Activated naive CD4-positive, alpha-beta T cell treated with anti-CD3 and anti-CD28 coated beads, Interleukin-2, amount 50 U/mL, for 72 hours (primary cell): ENCODE measurements around the gene SART1. TPM values are rescaled to one million over a fixed set of nuclear protein-coding genes. Genes with fewer than 3 reads are reported as not detected.
"Not testable (repeated sequence)": the region's sequence is repeated elsewhere in the genome, so short reads cannot be mapped to it uniquely, and the experiment has no call there.

Source experiments
- ATAC-seq, 2 donors: fragments of 150-1000 bp; cut with Tn5 transposase; 2 replicates each; pipeline ENCODE4 v1.10.0; 2021; ENCODE audit warnings: mild to moderate bottlenecking in 2 of 2, moderate library complexity in 2 of 2
- DNase-seq, 2 donors: peaks; one replicate each; pipeline ENCODE4 v3.0.0; 2021 to 2022; ENCODE audit warnings: low spot score in 2 of 2
- H3K27ac Mint-ChIP-seq, 2 donors: one replicate each; pipeline ENCODE4 v1.8.0; 2022; ENCODE audit warnings: mild to moderate bottlenecking in 2 of 2, mixed read lengths in 2 of 2
- H3K36me3 Mint-ChIP-seq, 2 donors: one replicate each; pipeline ENCODE4 v1.8.0; 2022; ENCODE audit warnings: mixed read lengths in 2 of 2
- H3K9me3 Mint-ChIP-seq, 2 donors: one replicate each; pipeline ENCODE4 v1.8.0; 2022; ENCODE audit warnings: mixed read lengths in 2 of 2
- total RNA-seq, 2 donors: library from RNA; stranded (reverse); gene quantifications; one replicate each; pipeline ENCODE4 v1.2.3, GENCODE V29; 2022

SART1 gene
- total RNA-seq, 2 donors from 2014 or later: 53.1 to 60.2 TPM

- Mint-ChIP-seq H3K9me3 (no peaks in the 10 kb centered on the region), H3K27ac (no peak overlapping the region), H3K36me3 (no peaks in the 10 kb centered on the region)
- DNase-seq: no peak
- ATAC-seq: no peak
These were observed 54.6 kb downstream of the SART1 start for GRCh38 chr11:66015936-66016792.

GRCh38 chr11:66016793-66017177, 55.3 kb downstream of the SART1 start:
- ATAC-seq: no peak
- no peak for DNase-seq

GRCh38 chr11:66017321-66017720, 55.8 kb downstream of the SART1 start:
- Mint-ChIP-seq H3K36me3 (no peaks in the 10 kb centered on the region), H3K9me3 (no peaks in the 10 kb centered on the region), H3K27ac (no peak overlapping the region)
- ATAC-seq: no peak
- DNase-seq: no peak

More at GRCh38 chr11:66016793-66017177, 55.3 kb downstream of the SART1 start:
- H3K9me3 Mint-ChIP-seq: no peaks in the 10 kb centered on the region
- no peak overlapping the region for H3K27ac Mint-ChIP-seq
- H3K36me3 Mint-ChIP-seq: no peaks in the 10 kb centered on the region

GRCh38 chr11:66020212-66020611, 58.7 kb downstream of the SART1 start:
- no peaks in the 10 kb centered on the region for H3K36me3 Mint-ChIP-seq
- no peaks in the 10 kb centered on the region for H3K9me3 Mint-ChIP-seq
- H3K27ac Mint-ChIP-seq: peak overlapping the region in 1 of 2 donors; percentile 67
- DNase-seq: no peak
- no peak for ATAC-seq

DNA sequence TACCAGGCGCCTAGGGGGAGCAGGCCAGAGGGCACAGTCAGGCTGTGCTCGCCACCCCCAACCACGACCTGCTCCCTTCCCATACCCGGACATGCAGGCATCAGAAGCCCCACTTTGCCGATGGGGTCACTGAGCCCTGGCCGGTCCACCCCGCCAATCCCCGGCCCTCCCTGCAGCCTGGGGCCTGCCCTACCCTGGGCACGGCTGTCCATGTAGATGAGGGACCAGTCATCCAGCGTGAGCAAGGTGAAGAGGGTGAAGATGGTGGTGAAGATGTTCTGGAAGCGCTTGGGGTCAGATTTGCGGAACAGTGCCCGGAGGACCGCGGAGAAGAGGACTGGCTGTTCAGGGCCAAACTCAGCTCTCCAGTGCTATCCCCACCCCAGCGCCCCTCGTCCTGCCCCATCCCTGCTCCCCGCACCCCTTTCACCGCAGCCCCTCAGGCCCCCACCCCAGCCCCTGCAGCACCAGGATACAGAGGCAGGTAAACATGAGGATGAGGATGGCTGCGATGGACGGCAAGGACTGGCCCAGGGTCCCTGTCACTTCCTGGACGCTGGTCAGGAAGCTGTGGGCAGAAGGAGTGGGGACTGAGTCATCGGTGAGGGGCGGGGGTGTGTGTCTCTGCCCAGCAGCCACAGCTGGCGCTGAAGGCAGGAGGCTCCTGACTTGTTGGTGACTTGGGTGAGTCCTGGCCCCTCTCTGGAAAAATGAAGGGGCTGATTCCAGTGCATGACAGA, 59.3 kb downstream of the SART1 start:
- H3K9me3 Mint-ChIP-seq: no peaks in the 10 kb centered on the region
- DNase-seq (no peak), ATAC-seq (peak in 1 of 2 donors; percentile 74)
- H3K36me3 Mint-ChIP-seq: no peaks in the 10 kb centered on the region
- H3K27ac Mint-ChIP-seq: peak overlapping the region in 1 of 2 donors; percentile 67

- H3K27ac Mint-ChIP-seq: no peak overlapping the region
- peak; percentile 86 to 92 for ATAC-seq
These were observed 61.1 kb downstream of the SART1 start for GRCh38 chr11:66022401-66023185.

DNA sequence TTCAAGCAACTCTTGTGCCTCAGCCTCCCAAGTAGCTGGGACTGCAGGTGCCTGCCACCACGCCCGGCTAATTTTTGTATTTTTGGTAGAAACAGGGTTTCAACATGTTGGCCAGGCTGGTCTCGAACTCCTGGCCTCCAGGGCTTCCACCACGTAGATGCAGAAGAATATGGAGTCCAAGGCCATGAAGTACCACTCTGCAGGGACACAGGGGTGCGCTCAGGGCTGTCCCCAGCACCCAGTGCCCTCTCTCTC, 61.6 kb downstream of the SART1 start:
- H3K36me3 Mint-ChIP-seq: not testable (repeated sequence)

More at GRCh38 chr11:66022401-66023185, 61.1 kb downstream of the SART1 start:
- Mint-ChIP-seq H3K9me3 (no peaks in the 10 kb centered on the region), H3K36me3 (no peaks in the 10 kb centered on the region)
- peak; percentile 81 to 95 for DNase-seq

DNA sequence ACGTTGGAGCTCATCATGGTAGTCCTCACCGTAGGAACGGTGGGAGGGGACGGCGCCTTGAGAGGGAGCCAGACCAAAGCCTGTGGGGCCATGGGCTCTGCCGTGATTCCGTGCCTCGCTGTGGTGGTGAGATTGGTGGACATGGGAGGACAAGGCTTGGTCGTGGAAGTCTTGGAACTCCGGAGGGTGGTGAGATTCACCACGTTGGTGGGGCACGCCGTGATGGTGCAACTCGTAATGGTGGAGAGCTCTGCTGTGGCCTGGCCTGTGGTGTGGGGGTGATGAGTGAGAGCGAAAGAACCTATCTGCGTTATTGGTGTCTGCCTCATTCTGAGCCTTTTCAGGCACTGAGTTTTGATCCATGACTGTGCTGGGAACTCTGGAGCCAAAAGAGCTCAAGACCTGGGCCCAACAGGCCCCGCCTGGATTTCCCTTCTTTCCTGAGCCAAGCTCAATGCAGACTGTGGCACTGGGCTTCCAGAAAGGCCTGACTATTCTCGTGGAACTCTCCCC, 64.5 kb downstream of the SART1 start, which contains the start of gene CATSPER1:
CATSPER1 (minus strand) TSS at position 463 of the 513 bp plus-strand sequence; CDS start at position 363, 100 bp downstream.
- Mint-ChIP-seq H3K36me3 (no peaks in the 10 kb centered on the region), H3K9me3 (no peaks in the 10 kb centered on the region), H3K27ac (no peak within 1 kb of the TSS)
- DNase-seq (no peak), ATAC-seq (no peak)

More for the DNA sequence above, 61.6 kb downstream of the SART1 start:
- not testable (repeated sequence) for ATAC-seq, DNase-seq, H3K9me3 Mint-ChIP-seq, H3K27ac Mint-ChIP-seq

Other genes with a start within 250 kb of the SART1 start
- gene KAT5, start 249.5 kb upstream of the SART1 start, total RNA-seq: 100 to 1,000 TPM in 1 of 2 donors, 10 to 100 TPM in 1; 61.4 to 106 TPM
- gene RNASEH2C, start 240.9 kb upstream of the SART1 start, total RNA-seq: 10 to 100 TPM; 40.9 to 93.0 TPM
- gene AP5B1, start 180.8 kb upstream of the SART1 start, total RNA-seq: 10 to 100 TPM; 10.6 to 25.9 TPM
- 1 to 10 TPM in 1 of 2 donors, not detected in 1; 1.6 TPM for gene OVOL1, start 174.7 kb upstream of the SART1 start, total RNA-seq
- gene SNX32, start 127.8 kb upstream of the SART1 start, total RNA-seq: 1 to 10 TPM; 3.8 to 5.0 TPM
- 1,000 to 10,000 TPM in 1 of 2 donors, 100 to 1,000 TPM in 1; 855 to 1,265 TPM for gene CFL1, start 103.6 kb upstream of the SART1 start, total RNA-seq
- gene MUS81, start 101.3 kb upstream of the SART1 start, total RNA-seq: 10 to 100 TPM; 63.9 to 64.0 TPM
- 10 to 100 TPM; 15.2 to 41.8 TPM for gene EFEMP2, start 88.9 kb upstream of the SART1 start, total RNA-seq
- 10 to 100 TPM in 1 of 2 donors, 1 to 10 TPM in 1; 2.2 to 16.8 TPM for gene CTSW, start 81.9 kb upstream of the SART1 start, total RNA-seq
- 100 to 1,000 TPM in 1 of 2 donors, 10 to 100 TPM in 1; 69.4 to 101 TPM for gene FIBP, start 73.3 kb upstream of the SART1 start, total RNA-seq
- gene CCDC85B, start 71.1 kb upstream of the SART1 start, total RNA-seq: 10 to 100 TPM; 29.4 to 37.2 TPM
- 1 to 10 TPM; 7.4 to 9.5 TPM for gene FOSL1, start 61.3 kb upstream of the SART1 start, total RNA-seq
- gene C11orf68, start 42.7 kb upstream of the SART1 start, total RNA-seq: 10 to 100 TPM; 17.6 to 28.6 TPM
- gene DRAP1, start 42.3 kb upstream of the SART1 start, total RNA-seq: 100 to 1,000 TPM; 110 to 167 TPM
- not detected for gene TSGA10IP, start 16.3 kb upstream of the SART1 start, total RNA-seq
- gene EIF1AD, start 40.4 kb downstream of the SART1 start, total RNA-seq: 10 to 100 TPM; 47.5 to 86.8 TPM
- 100 to 1,000 TPM; 242 to 310 TPM for gene BANF1, start 40.8 kb downstream of the SART1 start, total RNA-seq
- under 1 TPM in 1 of 2 donors, not detected in 1; 0.43 TPM for gene CST6, start 50.3 kb downstream of the SART1 start, total RNA-seq
- gene CATSPER1, start 64.7 kb downstream of the SART1 start, total RNA-seq: under 1 TPM in 1 of 2 donors, not detected in 1; 0.80 TPM
- 1 to 10 TPM in 1 of 2 donors, under 1 TPM in 1; 0.14 to 1.1 TPM for gene GAL3ST3, start 87.4 kb downstream of the SART1 start, total RNA-seq
- gene SF3B2, start 90.6 kb downstream of the SART1 start, total RNA-seq: 100 to 1,000 TPM; 236 to 246 TPM
- 100 to 1,000 TPM; 124 TPM for gene PACS1, start 108.5 kb downstream of the SART1 start, total RNA-seq